Left ventricle myocardium inferior (tissue), 1 donor: ENCODE measurements around the gene CD200R1L. TPM values are rescaled to one million over a fixed set of nuclear protein-coding genes. Genes with fewer than 3 reads are reported as not detected.

Source experiments
- DNase-seq: peaks from one replicate; pipeline ENCODE4 v3.0.0-alpha.2; 2020
- H3K27ac ChIP-seq: fragments of 200-600 bp; replicated peaks from 2 replicates; pipeline ENCODE4 v1.8.0; 2021
- H3K27me3 ChIP-seq: fragments of 200-600 bp; 2 replicates; pipeline ENCODE4 v1.8.0; 2021; ENCODE audit warnings: low read depth
- H3K36me3 ChIP-seq: fragments of 200-600 bp; 2 replicates; pipeline ENCODE4 v1.8.0; 2021
- H3K4me1 ChIP-seq: fragments of 200-600 bp; 2 replicates; pipeline ENCODE4 v1.8.0; 2021
- H3K4me3 ChIP-seq: fragments of 200-600 bp; 2 replicates; pipeline ENCODE4 v1.8.0; 2021; ENCODE audit warnings: mild to moderate bottlenecking, moderate library complexity
- H3K9me3 ChIP-seq: fragments of 200-600 bp; replicated peaks from 2 replicates; pipeline ENCODE4 v1.8.0; 2021
- intact Hi-C: fragments of 100-400 bp; cut with micrococcal nuclease; formaldehyde crosslinking; loops from one replicate; pipeline ENCODE4 v1.11.0; 2022
- total RNA-seq: library from RNA; stranded (reverse); fragmentation: NEBNext Ultra II Directional; extraction: Animal tissue kit (Norgen Biotek cat#: 25700); gene quantifications from one replicate; pipeline ENCODE4 v1.2.1, GENCODE V29; 2021
- TF ChIP-seq, protein P1 (sequence below): fragments of 200-600 bp; IDR thresholded peaks from 2 replicates; pipeline ENCODE4 v1.8.0; 2021; ENCODE audit warnings: antibody characterized with exemption, mild to moderate bottlenecking, borderline replicate concordance
- donor health status: DM: no; HTN: yes; CAD: no; lungs with severe emphysema.

The CD200R1L gene
- total RNA-seq, 1 donor from 2014 or later = not detected

DNA sequence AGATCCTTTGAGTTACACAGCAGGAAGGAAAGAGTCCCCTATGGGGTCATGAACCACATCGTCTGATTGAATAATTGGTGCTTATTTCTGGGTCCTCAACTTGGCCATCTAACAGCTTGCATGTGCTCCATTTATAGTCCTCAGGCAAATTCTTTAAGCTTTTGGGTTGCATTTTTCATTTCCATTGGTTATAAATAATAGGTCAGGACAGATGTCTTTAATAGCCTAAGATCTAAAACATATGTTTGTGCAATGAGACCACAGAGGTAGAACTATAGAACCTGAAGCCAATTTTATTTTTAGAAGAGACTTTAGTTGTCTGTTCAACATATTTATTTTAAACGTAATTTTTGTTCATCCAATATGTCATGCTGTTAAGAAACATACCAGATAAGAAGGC lies 43.2 kb downstream of the CD200R1L start:
- Histone ChIP-seq H3K27me3 (no peaks in the 10 kb centered on the region), H3K4me1 (no peaks in the 10 kb centered on the region), H3K36me3 (no peaks in the 10 kb centered on the region), H3K4me3 (no peak overlapping the region), H3K27ac (no peak overlapping the region), H3K9me3 (no peaks in the 10 kb centered on the region)
- DNase-seq = no peak
- TF ChIP-seq, protein P1, sequence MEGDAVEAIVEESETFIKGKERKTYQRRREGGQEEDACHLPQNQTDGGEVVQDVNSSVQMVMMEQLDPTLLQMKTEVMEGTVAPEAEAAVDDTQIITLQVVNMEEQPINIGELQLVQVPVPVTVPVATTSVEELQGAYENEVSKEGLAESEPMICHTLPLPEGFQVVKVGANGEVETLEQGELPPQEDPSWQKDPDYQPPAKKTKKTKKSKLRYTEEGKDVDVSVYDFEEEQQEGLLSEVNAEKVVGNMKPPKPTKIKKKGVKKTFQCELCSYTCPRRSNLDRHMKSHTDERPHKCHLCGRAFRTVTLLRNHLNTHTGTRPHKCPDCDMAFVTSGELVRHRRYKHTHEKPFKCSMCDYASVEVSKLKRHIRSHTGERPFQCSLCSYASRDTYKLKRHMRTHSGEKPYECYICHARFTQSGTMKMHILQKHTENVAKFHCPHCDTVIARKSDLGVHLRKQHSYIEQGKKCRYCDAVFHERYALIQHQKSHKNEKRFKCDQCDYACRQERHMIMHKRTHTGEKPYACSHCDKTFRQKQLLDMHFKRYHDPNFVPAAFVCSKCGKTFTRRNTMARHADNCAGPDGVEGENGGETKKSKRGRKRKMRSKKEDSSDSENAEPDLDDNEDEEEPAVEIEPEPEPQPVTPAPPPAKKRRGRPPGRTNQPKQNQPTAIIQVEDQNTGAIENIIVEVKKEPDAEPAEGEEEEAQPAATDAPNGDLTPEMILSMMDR = no peak
- intact Hi-C loops = no loop called here

DNA sequence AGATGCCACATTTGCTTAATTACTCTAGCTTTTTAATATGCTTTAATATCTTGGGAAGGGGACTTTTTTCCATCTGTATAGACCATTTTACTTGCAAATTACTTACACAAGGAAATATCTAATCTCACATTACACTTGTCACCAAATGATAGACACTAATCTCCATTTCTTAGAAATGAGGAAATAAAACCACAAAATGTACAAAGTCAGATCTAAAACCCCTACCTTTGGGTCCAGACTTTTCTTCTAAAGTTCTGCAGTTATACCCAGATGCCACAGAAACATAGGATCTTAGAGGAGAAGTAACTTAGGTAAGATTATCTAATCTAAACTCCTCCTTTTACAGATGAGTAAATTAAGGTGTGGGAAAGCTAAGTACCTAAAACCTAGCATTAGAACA lies 44.3 kb downstream of the CD200R1L start:
- no peak for DNase-seq
- TF ChIP-seq, protein P1 = no peak
- Histone ChIP-seq H3K36me3 (no peaks in the 10 kb centered on the region), H3K27me3 (no peaks in the 10 kb centered on the region), H3K27ac (no peak overlapping the region), H3K4me3 (no peak overlapping the region), H3K9me3 (no peaks in the 10 kb centered on the region), H3K4me1 (no peaks in the 10 kb centered on the region)
- intact Hi-C loops = no loop called here

- TF ChIP-seq, protein P1 = no peak
- H3K4me1 ChIP-seq = no peaks in the 10 kb centered on the region
- H3K27me3 ChIP-seq = no peaks in the 10 kb centered on the region
- no peak overlapping the region for H3K27ac ChIP-seq
- intact Hi-C loops = no loop called here
- DNase-seq = no peak
- H3K9me3 ChIP-seq = no peaks in the 10 kb centered on the region
- H3K36me3 ChIP-seq = no peaks in the 10 kb centered on the region
- no peak overlapping the region for H3K4me3 ChIP-seq
Observed at GRCh38 chr3:112799946-112800345, 46.7 kb downstream of the CD200R1L start.

- H3K4me3 ChIP-seq = no peak overlapping the region
- DNase-seq = no peak
- H3K27me3 ChIP-seq = no peaks in the 10 kb centered on the region
- no peaks in the 10 kb centered on the region for H3K36me3 ChIP-seq
- H3K27ac ChIP-seq = no peak overlapping the region
- TF ChIP-seq, protein P1 = no peak
- no peaks in the 10 kb centered on the region for H3K9me3 ChIP-seq
- peaks cover 4% of the 10 kb centered on the region for H3K4me1 ChIP-seq
- intact Hi-C loops = no loop called here
Observed at GRCh38 chr3:112794622-112795172, 52.0 kb downstream of the CD200R1L start.

- no peaks in the 10 kb centered on the region for H3K36me3 ChIP-seq
- H3K4me1 ChIP-seq = peaks cover 4% of the 10 kb centered on the region
- intact Hi-C loops = no loop called here
- H3K27ac ChIP-seq = no peak overlapping the region
- no peaks in the 10 kb centered on the region for H3K9me3 ChIP-seq
- no peaks in the 10 kb centered on the region for H3K27me3 ChIP-seq
- TF ChIP-seq, protein P1 = no peak
- no peak overlapping the region for H3K4me3 ChIP-seq
- no peak for DNase-seq
Observed at GRCh38 chr3:112793326-112794081, 53.2 kb downstream of the CD200R1L start.
